ENCODE results near the gene MMP23B.

DNA sequence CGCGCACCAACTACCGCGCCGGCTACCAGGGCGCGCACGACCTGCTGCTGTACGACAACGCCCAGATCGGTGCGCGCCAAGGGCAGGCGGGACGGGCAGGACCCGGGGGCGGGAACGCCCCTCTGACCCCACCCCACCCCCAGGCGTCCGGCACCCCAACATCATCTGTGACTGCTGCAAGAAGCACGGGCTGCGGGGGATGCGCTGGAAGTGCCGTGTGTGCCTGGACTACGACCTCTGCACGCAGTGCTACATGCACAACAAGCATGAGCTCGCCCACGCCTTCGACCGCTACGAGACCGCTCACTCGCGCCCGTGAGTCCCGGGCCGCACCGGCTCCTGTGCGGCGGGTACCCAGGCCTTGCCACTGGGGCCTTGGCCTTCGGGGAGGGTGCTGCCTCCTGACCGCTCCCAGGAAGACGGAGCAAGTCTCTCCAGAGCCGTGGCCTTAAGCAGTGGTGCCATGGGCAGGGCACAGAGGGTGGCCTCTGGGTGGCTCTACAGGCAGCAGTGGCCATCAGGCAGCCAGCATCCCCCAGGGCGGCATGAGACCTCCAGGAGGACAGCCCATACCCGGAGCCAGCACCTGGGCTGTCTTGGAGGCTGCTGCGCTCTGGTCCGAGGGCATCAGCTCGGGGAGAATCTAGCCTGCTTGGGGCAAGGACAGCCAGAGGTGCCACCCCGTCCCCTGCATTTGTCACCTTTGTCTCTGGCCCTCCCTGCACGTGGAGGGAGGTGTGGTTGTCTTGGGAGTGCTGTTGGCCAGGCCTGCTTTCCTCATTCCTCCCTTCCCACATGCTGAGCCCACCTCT, 8.1 kb upstream of the MMP23B start:
- TF ChIP-seq EZH2 (IDR thresholded peaks at IDR 0.05; ENCODE audit: borderline replicate concordance, low read length), result no peak
- TF ChIP-seq, protein P1, sequence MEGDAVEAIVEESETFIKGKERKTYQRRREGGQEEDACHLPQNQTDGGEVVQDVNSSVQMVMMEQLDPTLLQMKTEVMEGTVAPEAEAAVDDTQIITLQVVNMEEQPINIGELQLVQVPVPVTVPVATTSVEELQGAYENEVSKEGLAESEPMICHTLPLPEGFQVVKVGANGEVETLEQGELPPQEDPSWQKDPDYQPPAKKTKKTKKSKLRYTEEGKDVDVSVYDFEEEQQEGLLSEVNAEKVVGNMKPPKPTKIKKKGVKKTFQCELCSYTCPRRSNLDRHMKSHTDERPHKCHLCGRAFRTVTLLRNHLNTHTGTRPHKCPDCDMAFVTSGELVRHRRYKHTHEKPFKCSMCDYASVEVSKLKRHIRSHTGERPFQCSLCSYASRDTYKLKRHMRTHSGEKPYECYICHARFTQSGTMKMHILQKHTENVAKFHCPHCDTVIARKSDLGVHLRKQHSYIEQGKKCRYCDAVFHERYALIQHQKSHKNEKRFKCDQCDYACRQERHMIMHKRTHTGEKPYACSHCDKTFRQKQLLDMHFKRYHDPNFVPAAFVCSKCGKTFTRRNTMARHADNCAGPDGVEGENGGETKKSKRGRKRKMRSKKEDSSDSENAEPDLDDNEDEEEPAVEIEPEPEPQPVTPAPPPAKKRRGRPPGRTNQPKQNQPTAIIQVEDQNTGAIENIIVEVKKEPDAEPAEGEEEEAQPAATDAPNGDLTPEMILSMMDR (conservative IDR thresholded peaks at IDR 0.05 in 1 of 2, IDR thresholded peaks at IDR 0.05 in 1 of 2; ENCODE audit: extremely low read depth in 1 of 2, insufficient read depth in 1 of 2, low read depth in 1 of 2, low read length in 2 of 2), result no peak
